Measurements from ENCODE around the gene KIFC3.
A peak's percentile ranks its signal among the peaks of the same experiment; 100 is the strongest.
"Not testable (repeated sequence)": the region's sequence is repeated elsewhere in the genome, so short reads cannot be mapped to it uniquely, and the experiment has no call there.

KIFC3 gene

DNA sequence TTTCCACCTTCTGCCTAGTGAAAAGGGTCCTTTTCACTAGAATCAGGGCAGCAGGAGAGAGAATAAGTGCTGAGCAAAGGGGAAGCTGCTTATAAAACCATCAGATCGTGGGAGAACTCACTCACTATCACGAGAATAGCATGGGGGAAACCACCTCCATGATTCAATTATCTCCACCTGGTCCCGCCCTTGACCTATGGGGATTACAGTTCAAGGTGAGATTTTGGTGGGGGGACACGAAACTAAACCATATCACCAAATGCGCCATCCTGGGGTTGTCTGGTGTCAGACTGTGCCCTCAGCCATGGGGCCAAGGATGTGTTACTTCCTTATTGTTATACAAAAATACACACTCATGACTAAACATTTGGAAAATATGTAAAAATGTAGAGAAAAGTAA lies 77.1 kb downstream of the KIFC3 start:
- DNase-seq, result no peak

GRCh38 chr16:57724531-57724930 lies 77.8 kb downstream of the KIFC3 start:
- DNase-seq, result no peak

DNA sequence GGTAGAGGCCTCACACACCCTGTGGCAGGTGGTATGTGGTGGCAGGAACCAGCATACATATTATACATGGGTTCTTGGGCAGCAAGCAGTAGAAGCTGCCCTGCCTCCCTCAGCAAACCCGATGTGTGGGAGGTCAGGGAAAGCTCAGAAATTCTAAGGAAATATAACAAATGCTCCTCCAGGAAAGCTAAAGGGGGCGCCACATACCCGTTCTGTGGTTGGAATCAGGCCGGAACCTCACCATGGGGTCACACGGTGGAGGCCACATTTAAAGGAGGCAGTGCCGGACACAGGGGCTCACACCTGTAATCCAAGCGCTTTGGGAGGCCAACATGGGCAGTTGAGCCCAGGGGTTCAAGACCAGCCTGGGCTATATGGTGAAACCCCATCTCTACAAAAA lies 79.1 kb downstream of the KIFC3 start:
- no peak for DNase-seq

- no peak for DNase-seq
These were observed 79.6 kb downstream of the KIFC3 start for GRCh38 chr16:57722651-57723050.

DNA sequence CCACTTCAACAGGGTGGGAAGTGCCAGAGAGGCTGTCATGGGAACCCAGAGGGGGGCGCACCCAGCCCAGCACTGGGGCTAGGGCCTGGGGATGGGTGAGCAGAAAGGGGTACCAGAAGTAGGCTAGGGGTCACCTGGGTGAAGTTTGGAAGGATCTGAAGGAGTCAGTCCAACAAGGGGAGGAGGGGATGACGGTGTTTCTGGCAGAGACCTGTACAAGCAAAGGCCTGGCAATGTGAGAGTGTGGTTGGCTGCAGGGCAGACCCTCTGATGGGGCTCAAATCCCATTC lies 80.1 kb downstream of the KIFC3 start:
- DNase-seq, result no peak

DNA sequence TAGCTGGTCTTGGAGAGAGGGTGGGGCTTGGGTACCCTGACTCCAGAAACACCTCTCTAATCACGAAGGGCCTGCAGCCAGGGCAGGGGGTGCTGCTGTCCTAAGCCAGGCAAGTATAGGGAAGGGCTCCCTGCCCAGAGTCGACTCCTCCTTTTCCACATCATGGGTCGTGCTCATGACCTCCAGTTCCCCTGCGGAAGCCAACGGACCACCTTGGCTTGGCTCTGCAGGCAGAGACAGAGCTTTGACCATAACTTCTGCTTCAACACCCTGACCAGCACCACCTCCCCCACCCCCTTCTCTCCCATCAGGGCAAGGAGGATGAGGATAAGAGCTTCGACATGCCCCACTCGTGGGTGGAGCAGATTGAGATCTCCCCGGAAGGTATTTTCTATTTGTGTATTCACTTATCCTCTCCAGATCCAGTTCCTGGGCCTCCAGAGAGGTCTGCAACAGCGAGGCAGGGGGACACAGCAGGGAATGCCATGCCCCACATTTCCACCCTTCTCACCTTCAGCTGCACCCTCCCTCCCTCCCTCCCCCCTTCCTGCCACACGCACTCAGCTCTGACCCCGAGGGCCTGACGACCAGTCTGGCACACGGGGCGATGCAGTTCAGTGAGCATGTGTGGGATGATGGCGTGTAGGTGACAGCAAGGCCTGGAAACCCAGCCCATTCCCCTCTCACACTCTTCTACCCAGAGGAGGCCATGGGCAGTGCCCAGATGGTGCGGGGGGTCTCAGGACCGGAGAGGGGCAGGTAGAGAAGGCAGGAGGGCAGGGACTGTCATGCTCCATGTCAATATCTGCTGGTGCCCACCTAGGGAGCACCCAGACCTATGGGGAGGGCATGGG lies 80.7 kb downstream of the KIFC3 start:
- no peak for DNase-seq

DNA sequence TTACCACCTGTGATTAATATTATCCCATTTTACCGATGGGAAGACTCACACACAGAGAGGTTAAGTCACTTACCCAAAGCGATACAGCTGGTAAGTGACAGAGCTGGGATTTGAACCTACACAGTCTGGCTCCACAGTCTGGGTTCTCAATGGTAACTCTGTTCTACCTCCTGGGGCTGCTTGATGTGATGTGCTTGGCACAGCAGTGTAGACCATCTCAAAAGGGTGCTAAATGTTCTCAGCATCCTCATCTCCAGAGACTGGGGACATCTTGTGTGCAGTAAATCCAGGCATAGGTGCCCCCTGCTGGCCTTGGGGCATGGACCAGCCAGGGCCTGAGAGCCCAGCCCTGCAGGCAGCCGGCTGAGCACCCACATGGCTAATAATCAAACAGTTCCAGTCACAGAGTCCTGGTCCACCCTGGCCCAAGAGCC lies 82.1 kb downstream of the KIFC3 start:
- DNase-seq, result peak in 26 of 56 donors; percentile 3 to 61 (median 26)

DNA sequence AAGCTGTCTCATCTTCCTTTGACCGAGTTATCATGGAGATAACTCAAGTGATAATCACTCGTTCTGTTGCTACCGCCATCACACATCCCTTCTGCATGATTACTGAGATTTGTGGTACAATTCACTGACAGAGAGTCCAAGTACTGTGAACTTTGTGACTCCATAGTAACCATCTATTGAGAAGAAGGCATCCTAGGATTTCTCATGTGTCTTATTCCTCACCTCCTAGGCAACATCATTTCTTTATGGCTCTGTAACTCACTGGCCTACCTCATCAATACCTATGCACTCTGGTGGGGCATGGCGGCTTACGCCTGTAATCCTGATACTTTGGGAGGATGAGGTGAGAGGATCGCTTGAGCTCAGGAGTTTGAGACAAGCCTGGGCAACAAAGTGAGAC lies 88.2 kb downstream of the KIFC3 start:
- no peak for DNase-seq

GRCh38 chr16:57713596-57713995 lies 88.7 kb downstream of the KIFC3 start:
- DNase-seq, result no peak

GRCh38 chr16:57712569-57712968 lies 89.7 kb downstream of the KIFC3 start:
- DNase-seq, result not testable (repeated sequence)

DNA sequence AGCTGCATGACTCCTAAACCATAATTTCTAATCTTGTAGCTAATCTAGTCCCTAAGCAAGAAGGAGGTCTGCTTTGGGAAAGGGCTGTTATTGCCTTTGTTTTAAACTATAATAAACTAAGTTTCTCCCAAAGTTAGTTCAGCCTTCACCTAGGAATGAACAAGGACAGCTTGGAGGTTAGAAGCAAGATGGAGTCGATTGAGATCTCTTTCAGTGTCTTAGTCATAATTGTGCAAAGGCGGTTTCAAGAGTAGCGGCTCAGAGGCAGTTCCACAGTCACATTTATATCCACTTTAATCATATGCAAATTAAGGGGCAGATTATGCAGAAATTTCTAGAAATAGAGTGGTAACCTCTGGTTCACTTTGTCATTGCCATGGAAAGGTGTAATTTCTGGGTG lies 90.3 kb downstream of the KIFC3 start:
- no peak for DNase-seq

DNA sequence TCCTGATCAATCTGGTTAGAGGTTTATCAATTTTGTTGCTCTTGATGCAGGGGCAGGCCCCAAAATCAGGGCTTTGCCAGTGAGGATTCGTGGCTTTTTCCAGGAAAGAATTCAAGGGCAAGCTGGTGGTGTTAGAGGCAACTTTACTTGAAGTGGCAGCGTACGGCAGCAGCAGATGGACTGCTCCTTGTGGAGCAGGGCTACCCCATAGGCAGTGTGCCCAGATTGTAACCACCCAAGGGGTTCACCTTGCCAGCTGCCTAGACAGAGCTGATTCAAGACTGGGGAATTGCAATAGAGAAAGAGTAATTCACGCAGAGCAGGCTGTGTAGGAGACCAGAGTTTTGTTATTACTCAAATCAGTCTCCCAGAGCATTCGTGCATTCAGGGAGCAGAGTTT lies 90.9 kb downstream of the KIFC3 start:
- DNase-seq, result no peak

GRCh38 chr16:57709663-57710062 lies 92.6 kb downstream of the KIFC3 start:
- DNase-seq, result no peak
